Measurements from ENCODE around the gene TRDN.

- TF ChIP-seq POLR2A (IDR thresholded peaks at IDR 0.05; ENCODE audit: low read length) (no peak), GATA1 (IDR thresholded peaks at IDR 0.05; ENCODE audit: low read depth, low read length) (no peak)
Measured at GRCh38 chr6:123321020-123321419, 315.7 kb downstream of the TRDN start.

Measured in erythroblast (primary cell).